Smooth muscle cell (in vitro differentiated cells): ENCODE results near the gene DNM1. TPM values are rescaled to one million over a fixed set of nuclear protein-coding genes. Genes with fewer than 3 reads are reported as not detected.

Experiments
- DNase-seq: peaks from one replicate; lab custom pipeline; 2025; ENCODE audit not compliant: unreplicated experiment; lab: John Stamatoyannopoulos, UW
- H2AFZ ChIP-seq: fragments of 200-600 bp; sonication (generic); 2 replicates; pipeline ENCODE4 v1.6.0; 2016; ENCODE audit warnings: antibody characterized with exemption, low read depth, mild to moderate bottlenecking
- H3F3A ChIP-seq: fragments of 200-600 bp; sonication (generic); 2 replicates; pipeline ENCODE4 v1.6.0; 2017; ENCODE audit warnings: antibody characterized with exemption, low read depth
- H3K27ac ChIP-seq: fragments of 200-600 bp; sonication (generic); 2 replicates; pipeline ENCODE4 v1.5.1; 2016; ENCODE audit warnings: low read depth, mild to moderate bottlenecking
- H3K27me3 ChIP-seq: fragments of 200-600 bp; sonication (generic); 2 replicates; pipeline ENCODE4 v1.6.1; 2016; ENCODE audit warnings: low read depth, mild to moderate bottlenecking
- H3K36me3 ChIP-seq: fragments of 200-600 bp; sonication (generic); 2 replicates; pipeline ENCODE4 v1.5.1; 2016; ENCODE audit warnings: low read depth
- H3K4me1 ChIP-seq: fragments of 200-600 bp; sonication (generic); 2 replicates; pipeline ENCODE4 v1.5.1; 2016; ENCODE audit warnings: low read depth
- H3K4me2 ChIP-seq: fragments of 200-600 bp; sonication (generic); 2 replicates; pipeline ENCODE4 v1.6.0; 2016; ENCODE audit warnings: mild to moderate bottlenecking
- H3K4me3 ChIP-seq: fragments of 200-600 bp; sonication (generic); 2 replicates; pipeline ENCODE4 v1.5.1; 2016; ENCODE audit warnings: mild to moderate bottlenecking
- H3K79me2 ChIP-seq: fragments of 200-600 bp; sonication (generic); 2 replicates; pipeline ENCODE4 v1.6.0; 2016; ENCODE audit warnings: low read depth, mild to moderate bottlenecking
- H3K9ac ChIP-seq: fragments of 200-600 bp; sonication (generic); 2 replicates; pipeline ENCODE4 v1.6.0; 2016; ENCODE audit warnings: low read depth
- H3K9me3 ChIP-seq: fragments of 200-600 bp; sonication (generic); replicated peaks from 2 replicates; pipeline ENCODE4 v1.5.1; 2016; ENCODE audit warnings: low read depth
- H4K20me1 ChIP-seq: fragments of 200-600 bp; sonication (generic); 2 replicates; pipeline ENCODE4 v1.6.0; 2016; ENCODE audit warnings: low read depth
- CTCF ChIP-seq: fragments of 200-600 bp; sonication (generic); IDR thresholded peaks from 2 replicates; pipeline ENCODE4 v1.5.1; 2017; ENCODE audit warnings: borderline replicate concordance, mild to moderate bottlenecking, antibody characterized with exemption; ENCODE audit not compliant: insufficient read depth, poor library complexity, severe bottlenecking
- WGBS: methylation state at CpG from one replicate; pipeline ENCODE4 v1.1.7; 2016; ENCODE audit warnings: low lambda C conversion rate; 5-methylcytosine and 5-hydroxymethylcytosine counted together
- polyA plus RNA-seq: library from polyadenylated mRNA; unstranded; fragments of >200 nt; fragmentation: Nextera tagmentation; extraction: Ambion mirVana; gene quantifications from 2 replicates; pipeline ENCODE4 v1.2.1, GENCODE V29; 2016
- total RNA-seq: library from RNA; depleted of rRNA; stranded (reverse); fragments of >200 nt; gene quantifications from 2 replicates; pipeline ENCODE4 v1.2.3, GENCODE V29; 2014

Gene DNM1
- total and polyA plus RNA-seq, 2 experiments from 2014 or later: 25.3 to 50.7 TPM

GRCh38 chr9:128260340-128260739 lies 57.2 kb downstream of the DNM1 start:
- Histone ChIP-seq H3K36me3 (peaks cover 15% of the 10 kb centered on the region), H3F3A (peaks cover 2% of the 10 kb centered on the region), H3K9me3 (no peaks in the 10 kb centered on the region), H2AFZ (no peak overlapping the region), H3K27me3 (no peaks in the 10 kb centered on the region), H3K9ac (no peak overlapping the region), H3K4me3 (no peak overlapping the region), H3K4me2 (no peak overlapping the region), H4K20me1 (peaks cover 53% of the 10 kb centered on the region), H3K27ac (no peak overlapping the region), H3K79me2 (no peaks in the 10 kb centered on the region), H3K4me1 (no peaks in the 10 kb centered on the region)
- 98% methylated on average over 17 of the region's 17 CpGs for WGBS
- DNase-seq: no peak
- no peak for TF ChIP-seq CTCF

- Histone ChIP-seq H3K79me2 (no peaks in the 10 kb centered on the region), H4K20me1 (peaks cover 42% of the 10 kb centered on the region), H3K36me3 (peaks cover 15% of the 10 kb centered on the region), H3K9me3 (no peaks in the 10 kb centered on the region), H3K27me3 (no peaks in the 10 kb centered on the region), H3K9ac (no peak overlapping the region), H3K4me3 (no peak overlapping the region), H3K27ac (no peak overlapping the region), H3F3A (peaks cover 2% of the 10 kb centered on the region), H3K4me1 (no peaks in the 10 kb centered on the region), H3K4me2 (no peak overlapping the region), H2AFZ (no peak overlapping the region)
- 91% methylated on average over 4 of the region's 4 CpGs for WGBS
- no peak for DNase-seq
- no peak for TF ChIP-seq CTCF
Observed at GRCh38 chr9:128262687-128263086, 59.5 kb downstream of the DNM1 start.

GRCh38 chr9:128265348-128265847 lies 62.2 kb downstream of the DNM1 start:
- Histone ChIP-seq H4K20me1 (peaks cover 60% of the 10 kb centered on the region), H3K4me1 (no peaks in the 10 kb centered on the region), H3F3A (peaks cover 2% of the 10 kb centered on the region), H3K4me3 (no peak overlapping the region), H2AFZ (no peak overlapping the region), H3K9me3 (no peaks in the 10 kb centered on the region), H3K4me2 (no peak overlapping the region), H3K36me3 (peaks cover 10% of the 10 kb centered on the region), H3K9ac (no peak overlapping the region), H3K79me2 (no peaks in the 10 kb centered on the region), H3K27me3 (no peaks in the 10 kb centered on the region), H3K27ac (no peak overlapping the region)
- no peak for TF ChIP-seq CTCF
- no peak for DNase-seq
- WGBS: 97% methylated on average over 10 of the region's 10 CpGs

- H3F3A ChIP-seq: peaks cover 2% of the 10 kb centered on the region
- no peaks in the 10 kb centered on the region for H3K9me3 ChIP-seq
- H3K27me3 ChIP-seq: no peaks in the 10 kb centered on the region
- H3K79me2 ChIP-seq: peaks cover 7% of the 10 kb centered on the region
- no peak for TF ChIP-seq CTCF
- H3K9ac ChIP-seq: no peak overlapping the region
- H4K20me1 ChIP-seq: peaks cover 73% of the 10 kb centered on the region
- 97% methylated on average over 15 of the region's 15 CpGs for WGBS
- H3K4me2 ChIP-seq: no peak overlapping the region
- H2AFZ ChIP-seq: no peak overlapping the region
- H3K27ac ChIP-seq: no peak overlapping the region
- H3K4me1 ChIP-seq: no peaks in the 10 kb centered on the region
- H3K36me3 ChIP-seq: peaks cover 15% of the 10 kb centered on the region
- no peak overlapping the region for H3K4me3 ChIP-seq
- DNase-seq: no peak
Observed at GRCh38 chr9:128266868-128267590, 63.9 kb downstream of the DNM1 start.
